GM12891 (cell line): ENCODE measurements around the gene SCAI.
"Not testable (repeated sequence)": the region's sequence is repeated elsewhere in the genome, so short reads cannot be mapped to it uniquely, and the experiment has no call there.

ENCODE experiments used
- PAX5 ChIP-seq: IDR thresholded peaks from 2 replicates; pipeline ENCODE4 v1.6.1; 2011; ENCODE audit warnings: low read length, moderate library complexity, mild to moderate bottlenecking; ENCODE audit not compliant: insufficient read depth, severe bottlenecking
- POLR2A ChIP-seq: IDR thresholded peaks from 2 replicates; pipeline ENCODE4 v1.6.1; 2011; ENCODE audit warnings: low read depth, low read length, control low read depth
- POLR2AphosphoS5 ChIP-seq: IDR thresholded peaks from 2 replicates; pipeline ENCODE4 v1.6.1; 2011; ENCODE audit warnings: low read depth, low read length, control low read depth
- SPI1 ChIP-seq: IDR thresholded peaks from 2 replicates; pipeline ENCODE4 v1.6.1; 2011; ENCODE audit warnings: low read depth, low read length, control low read depth
- TAF1 ChIP-seq: IDR thresholded peaks from 2 replicates; pipeline ENCODE4 v1.6.1; 2011; ENCODE audit warnings: low read depth, low read length, control low read depth

GRCh38 chr9:124959671-124960408 lies 183.5 kb downstream of the SCAI start:
- not testable (repeated sequence) for TF ChIP-seq POLR2A, POLR2AphosphoS5, TAF1, SPI1, PAX5
